ENCODE data around the gene SPIN4. TPM values are rescaled to one million over a fixed set of nuclear protein-coding genes. Genes with fewer than 3 reads are reported as not detected.
"Not testable (repeated sequence)": the region's sequence is repeated elsewhere in the genome, so short reads cannot be mapped to it uniquely, and the experiment has no call there.

SPIN4 gene
- polyA plus RNA-seq: 0.89 TPM

GRCh38 chrX:63350941-63351616, at the start of gene SPIN4:
Gene SPIN4, minus strand, starts transcription at chrX:63351332. Its CDS starts 513 bp downstream, at chrX:63350819.
- Mint-ChIP-seq H3K27me3 (no peaks in the 10 kb centered on the region), H3K36me3 (no peaks in the 10 kb centered on the region), H3K4me1 (peaks cover 3 to 7% (median 5%) of the 10 kb centered on the region in 3 donors), H3K4me3 (peak within 1 kb of the TSS; percentile 76 to 95 (median 90)), H3K27ac (peak within 1 kb of the TSS; percentile 57 to 85 (median 76)), H3K9me3 (no peaks in the 10 kb centered on the region)

DNA sequence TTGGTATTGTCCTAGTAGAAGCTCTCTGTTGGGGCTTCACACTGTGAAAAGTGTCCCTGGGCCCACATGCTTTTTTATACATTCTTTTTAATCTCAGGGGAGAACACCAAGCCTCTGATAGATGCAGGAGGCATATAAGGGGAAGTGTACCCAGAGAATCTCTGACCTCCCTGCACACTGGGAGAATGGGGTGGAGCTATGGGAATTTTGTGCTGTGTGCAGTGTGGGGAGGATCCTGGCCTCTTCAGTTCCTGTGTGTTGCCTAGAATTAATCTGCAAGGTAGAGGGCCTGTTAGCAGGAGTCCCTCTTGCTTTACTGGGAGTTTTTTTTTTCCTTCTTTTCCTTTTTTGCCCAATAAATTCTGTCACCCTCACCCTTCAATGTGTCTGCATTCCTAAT, 49.2 kb upstream of the SPIN4 start:
- no peaks in the 10 kb centered on the region for H3K36me3 Mint-ChIP-seq
- H3K27ac Mint-ChIP-seq: no peak overlapping the region
- peaks cover 2 to 8% (median 3%) of the 10 kb centered on the region in 3 donors for H3K9me3 Mint-ChIP-seq
- no peak overlapping the region for H3K4me3 Mint-ChIP-seq
- peaks cover 0 to 2% (median 0%) of the 10 kb centered on the region in 3 donors for H3K4me1 Mint-ChIP-seq
- no peaks in the 10 kb centered on the region for H3K27me3 Mint-ChIP-seq

DNA sequence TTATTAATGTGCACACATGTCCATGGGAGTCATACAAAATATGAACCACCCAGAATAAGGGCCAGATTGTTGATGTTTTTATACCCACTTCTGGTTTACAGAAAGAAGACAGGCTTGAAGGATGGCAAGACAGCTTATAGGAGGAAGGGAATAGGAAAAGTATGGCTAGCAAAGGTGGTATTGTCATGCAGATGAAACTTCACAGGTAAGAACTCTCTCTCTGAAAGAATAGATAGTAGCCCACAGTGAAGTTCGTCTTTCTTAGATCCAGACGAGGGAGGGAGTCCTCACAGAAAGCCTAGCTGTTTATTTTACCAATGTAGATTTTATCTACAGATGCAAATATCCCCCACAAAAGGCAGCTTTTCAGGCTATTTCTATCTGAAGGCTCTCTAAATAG, 43.7 kb upstream of the SPIN4 start:
- no peaks in the 10 kb centered on the region for H3K27me3 Mint-ChIP-seq
- H3K27ac Mint-ChIP-seq: no peak overlapping the region

DNA sequence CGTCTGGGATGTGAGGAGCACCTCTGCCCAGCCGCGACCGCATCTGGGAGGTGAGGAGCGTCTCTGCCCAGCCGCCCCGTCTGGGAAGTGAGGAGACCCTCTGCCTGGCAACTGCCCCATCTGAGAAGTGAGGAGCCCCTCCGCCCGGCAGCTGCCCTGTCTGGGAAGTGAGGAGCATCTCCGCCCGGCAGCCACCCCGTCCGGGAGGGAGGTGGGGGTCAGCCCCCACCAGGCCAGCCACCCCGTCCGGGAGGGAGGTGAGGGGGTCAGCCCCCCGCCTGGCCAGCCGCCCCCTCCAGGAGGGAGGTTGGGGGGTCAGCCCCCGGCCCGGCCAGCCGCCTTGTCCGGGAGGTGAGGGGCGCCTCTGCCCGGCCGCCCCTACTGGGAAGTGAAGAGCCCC, 42.0 kb upstream of the SPIN4 start:
- not testable (repeated sequence) for H3K9me3 Mint-ChIP-seq, H3K4me1 Mint-ChIP-seq, H3K4me3 Mint-ChIP-seq, H3K27ac Mint-ChIP-seq, H3K27me3 Mint-ChIP-seq, H3K36me3 Mint-ChIP-seq

More for the DNA sequence above, 43.7 kb upstream of the SPIN4 start:
- H3K4me3 Mint-ChIP-seq: peak overlapping the region in 1 of 4 donors; percentile 22
- no peaks in the 10 kb centered on the region for H3K36me3 Mint-ChIP-seq
- no peaks in the 10 kb centered on the region for H3K4me1 Mint-ChIP-seq
- H3K9me3 Mint-ChIP-seq: no peaks in the 10 kb centered on the region

- no peaks in the 10 kb centered on the region for H3K4me1 Mint-ChIP-seq
- no peak overlapping the region for H3K27ac Mint-ChIP-seq
- no peaks in the 10 kb centered on the region for H3K27me3 Mint-ChIP-seq
- no peaks in the 10 kb centered on the region for H3K36me3 Mint-ChIP-seq
- no peaks in the 10 kb centered on the region for H3K9me3 Mint-ChIP-seq
- H3K4me3 Mint-ChIP-seq: no peak overlapping the region
These were observed 36.3 kb upstream of the SPIN4 start for GRCh38 chrX:63387411-63387810.

- H3K27ac Mint-ChIP-seq, H3K4me1 Mint-ChIP-seq, H3K36me3 Mint-ChIP-seq, H3K27me3 Mint-ChIP-seq, H3K9me3 Mint-ChIP-seq, H3K4me3 Mint-ChIP-seq: not testable (repeated sequence)
These were observed 33.1 kb upstream of the SPIN4 start for GRCh38 chrX:63384263-63384662.

GRCh38 chrX:63373012-63373411, 21.9 kb upstream of the SPIN4 start:
- not testable (repeated sequence) for H3K4me3 Mint-ChIP-seq, H3K4me1 Mint-ChIP-seq, H3K36me3 Mint-ChIP-seq, H3K9me3 Mint-ChIP-seq, H3K27me3 Mint-ChIP-seq, H3K27ac Mint-ChIP-seq

DNA sequence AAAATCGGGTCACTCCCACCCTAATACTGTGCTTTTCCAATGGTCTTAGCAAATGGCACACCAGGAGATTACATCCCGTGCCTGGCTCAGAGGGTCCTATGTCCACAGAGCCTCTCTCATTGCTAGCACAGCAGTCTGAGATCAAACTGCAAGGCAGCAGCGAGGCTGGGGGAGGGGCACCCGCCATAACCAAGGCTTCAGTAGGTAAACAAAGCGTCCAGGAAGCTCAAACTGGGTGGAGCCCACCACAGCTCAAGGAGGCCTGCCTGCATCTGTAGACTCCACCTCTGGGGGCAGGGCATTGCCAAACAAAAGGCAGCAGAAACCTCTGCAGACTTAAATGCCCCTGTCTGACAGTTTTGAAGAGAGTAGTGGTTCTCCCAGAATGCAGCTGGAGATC, 16.6 kb upstream of the SPIN4 start:
- not testable (repeated sequence) for H3K4me1 Mint-ChIP-seq, H3K27ac Mint-ChIP-seq, H3K27me3 Mint-ChIP-seq, H3K4me3 Mint-ChIP-seq, H3K36me3 Mint-ChIP-seq
- peaks cover 0 to 28% (median 7%) of the 10 kb centered on the region in 3 donors for H3K9me3 Mint-ChIP-seq

DNA sequence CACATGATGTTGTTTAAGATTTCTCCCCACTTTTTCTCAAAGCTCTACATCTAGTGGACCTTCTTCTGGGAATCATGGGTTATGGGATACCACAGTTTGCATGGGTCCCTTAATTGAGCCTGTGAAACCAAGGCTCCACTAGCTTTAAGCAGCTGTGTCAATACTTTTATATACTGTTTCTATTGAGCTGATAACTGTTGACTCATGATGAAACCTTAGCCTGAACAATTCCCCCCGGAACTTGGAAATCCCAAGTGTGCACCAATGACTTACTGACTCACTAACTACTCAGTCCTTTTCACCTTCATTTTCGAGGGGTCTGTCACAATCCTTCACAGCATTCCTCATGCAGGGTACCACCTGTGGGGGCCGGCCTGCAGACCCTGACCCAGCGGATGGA, 12.7 kb upstream of the SPIN4 start:
- Mint-ChIP-seq H3K4me3 (no peak overlapping the region), H3K27me3 (no peaks in the 10 kb centered on the region), H3K36me3 (peaks cover 1% of the 10 kb centered on the region), H3K27ac (no peak overlapping the region), H3K4me1 (peaks cover 0 to 4% (median 0%) of the 10 kb centered on the region in 3 donors), H3K9me3 (peaks cover 0 to 24% (median 5%) of the 10 kb centered on the region in 3 donors)

GRCh38 chrX:63361494-63361893, 10.4 kb upstream of the SPIN4 start:
- no peaks in the 10 kb centered on the region for H3K4me1 Mint-ChIP-seq
- peaks cover 1% of the 10 kb centered on the region for H3K36me3 Mint-ChIP-seq
- H3K27me3 Mint-ChIP-seq: no peaks in the 10 kb centered on the region
- H3K27ac Mint-ChIP-seq: no peak overlapping the region
- H3K9me3 Mint-ChIP-seq: peaks cover 0 to 28% (median 5%) of the 10 kb centered on the region in 3 donors
- no peak overlapping the region for H3K4me3 Mint-ChIP-seq

GRCh38 chrX:63354484-63354883, 3.4 kb upstream of the SPIN4 start:
- Mint-ChIP-seq H3K4me1 (peaks cover under 1 to 2% (median 2%) of the 10 kb centered on the region in 3 donors), H3K4me3 (no peak overlapping the region), H3K36me3 (no peaks in the 10 kb centered on the region), H3K27ac (no peak overlapping the region), H3K27me3 (no peaks in the 10 kb centered on the region), H3K9me3 (peaks cover 0 to 4% (median 0%) of the 10 kb centered on the region in 3 donors)

DNA sequence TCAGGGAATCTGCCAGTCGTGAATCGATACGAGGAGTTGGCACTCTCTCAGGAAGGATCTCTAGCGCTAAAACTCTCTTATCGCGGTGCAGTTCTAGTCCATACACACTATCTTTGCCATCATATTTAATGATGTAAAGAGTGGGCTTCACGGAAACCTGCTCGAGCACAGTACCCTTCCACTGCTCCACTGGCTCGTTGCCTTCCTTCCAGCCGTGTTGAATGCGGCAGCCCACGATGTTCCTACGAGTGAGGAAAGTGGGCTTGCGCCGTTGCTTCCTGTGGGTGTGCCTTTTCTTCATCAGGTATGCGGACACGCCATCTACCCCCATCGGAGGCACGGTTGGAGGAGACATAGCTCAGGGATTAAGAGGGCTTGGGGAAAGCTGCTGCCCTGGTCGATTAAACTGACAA, 661 bp downstream of the SPIN4 start:
- Mint-ChIP-seq H3K9me3 (no peaks in the 10 kb centered on the region), H3K27me3 (no peaks in the 10 kb centered on the region), H3K4me3 (peak overlapping the region; percentile 76 to 95 (median 90)), H3K4me1 (peaks cover 3 to 7% (median 5%) of the 10 kb centered on the region in 3 donors), H3K27ac (peak overlapping the region in 1 of 3 donors; percentile 85), H3K36me3 (no peaks in the 10 kb centered on the region)

DNA sequence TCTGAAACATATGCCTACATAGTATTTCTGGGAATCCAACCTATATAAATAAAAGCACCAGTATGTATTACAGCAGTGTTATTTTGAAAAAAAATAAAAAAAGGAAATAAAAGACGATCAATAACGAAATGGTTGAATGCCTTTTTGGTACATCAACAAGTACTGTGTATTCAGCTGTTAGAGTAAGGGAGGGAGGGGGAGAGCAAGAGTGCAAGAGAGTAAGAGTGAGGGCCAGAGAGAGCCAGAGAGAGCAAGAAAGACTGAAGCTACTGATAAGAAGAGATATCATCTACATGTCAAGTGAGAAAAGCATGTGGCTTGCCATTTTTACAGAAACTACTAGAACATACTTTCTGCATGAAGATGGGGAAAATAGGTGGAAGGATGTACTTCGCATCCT, 1.8 kb downstream of the SPIN4 start:
- Mint-ChIP-seq H3K27me3 (no peaks in the 10 kb centered on the region), H3K9me3 (no peaks in the 10 kb centered on the region), H3K27ac (no peak overlapping the region), H3K4me1 (peaks cover 3 to 7% (median 5%) of the 10 kb centered on the region in 3 donors), H3K36me3 (no peaks in the 10 kb centered on the region), H3K4me3 (peak overlapping the region; percentile 30 to 93 (median 62))

DNA sequence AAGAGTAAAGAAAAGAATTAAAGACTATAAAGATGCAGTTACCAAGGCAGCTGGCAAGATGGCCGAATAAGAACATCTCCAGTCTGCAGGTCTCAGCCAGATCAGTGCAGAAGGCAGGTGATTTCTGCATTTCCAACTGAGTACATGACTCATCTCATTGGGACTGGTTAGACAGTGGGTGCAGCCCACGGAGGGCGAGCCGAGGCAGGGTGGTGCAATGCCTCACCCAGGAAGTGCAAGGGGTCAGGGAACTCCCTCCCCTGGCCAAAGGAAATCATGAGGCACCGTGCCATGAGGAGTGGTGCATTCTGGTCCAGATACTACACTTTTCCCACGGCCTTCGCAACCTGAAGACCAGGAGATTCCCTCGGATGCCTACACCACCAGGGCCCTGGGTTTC, 20.5 kb downstream of the SPIN4 start:
- H3K9me3 Mint-ChIP-seq: peaks cover under 1 to 4% (median 3%) of the 10 kb centered on the region in 3 donors
- H3K4me3 Mint-ChIP-seq: no peak overlapping the region
- H3K36me3 Mint-ChIP-seq: no peaks in the 10 kb centered on the region
- no peak overlapping the region for H3K27ac Mint-ChIP-seq
- H3K27me3 Mint-ChIP-seq: no peaks in the 10 kb centered on the region
- H3K4me1 Mint-ChIP-seq: peaks cover 0 to 2% (median 0%) of the 10 kb centered on the region in 3 donors

DNA sequence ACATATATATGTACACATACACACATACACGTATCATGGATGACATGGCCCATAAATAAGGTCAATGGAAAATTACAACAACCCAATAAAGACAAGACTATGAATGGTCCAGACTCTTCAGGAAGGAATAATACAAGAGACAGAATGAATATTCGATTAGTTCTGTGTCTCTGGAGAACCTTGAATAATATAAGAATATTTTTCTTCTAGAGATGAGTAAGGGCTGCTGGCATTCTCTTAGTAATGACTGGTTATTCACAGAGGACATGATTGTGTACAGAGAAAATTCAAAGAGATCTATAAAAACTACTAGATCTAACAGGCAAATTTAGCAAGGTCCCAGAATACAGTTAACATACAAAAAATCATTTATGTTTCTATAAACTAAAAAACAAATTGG, 23.3 kb downstream of the SPIN4 start:
- Mint-ChIP-seq H3K9me3 (no peaks in the 10 kb centered on the region), H3K4me1 (peaks cover 0 to 2% (median 0%) of the 10 kb centered on the region in 3 donors), H3K4me3 (no peak overlapping the region), H3K36me3 (no peaks in the 10 kb centered on the region), H3K27me3 (no peaks in the 10 kb centered on the region), H3K27ac (no peak overlapping the region)

DNA sequence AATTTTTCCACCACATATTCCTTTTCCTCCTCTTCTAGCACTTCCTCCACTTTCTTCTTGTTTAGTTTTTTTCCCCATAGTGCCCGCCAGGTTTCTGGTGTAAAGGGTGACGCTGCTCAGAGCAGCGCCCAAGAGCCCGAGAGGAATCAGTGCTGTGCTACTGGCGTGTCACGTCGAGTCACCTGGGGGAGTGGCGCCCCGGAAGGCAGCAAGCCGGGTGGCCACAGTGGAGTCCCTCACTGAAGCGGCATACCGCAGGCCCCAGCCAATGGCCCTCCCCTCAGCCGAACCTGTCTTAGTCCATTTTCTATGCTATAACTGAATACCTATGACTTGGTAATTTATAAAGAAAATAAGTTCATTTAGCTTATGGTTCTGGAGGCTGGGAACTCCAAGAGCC, 51.5 kb downstream of the SPIN4 start:
- H3K27ac Mint-ChIP-seq: no peak overlapping the region
- H3K36me3 Mint-ChIP-seq: peaks cover 1% of the 10 kb centered on the region
- H3K9me3 Mint-ChIP-seq: peaks cover under 1 to 7% (median 6%) of the 10 kb centered on the region in 3 donors
- H3K27me3 Mint-ChIP-seq: no peaks in the 10 kb centered on the region
- no peaks in the 10 kb centered on the region for H3K4me1 Mint-ChIP-seq
- H3K4me3 Mint-ChIP-seq: peak overlapping the region in 1 of 4 donors; percentile 20
